Measurements from ENCODE around the gene TCF7L1. TPM values are rescaled to one million over a fixed set of nuclear protein-coding genes. Genes with fewer than 3 reads are reported as not detected.

TCF7L1 gene
- total RNA-seq, 2 donors from 2014 or later, result 0.12 TPM; not detected in 1

- peaks cover 26% of the 10 kb centered on the region for H3K4me1 Mint-ChIP-seq
- no peak for ATAC-seq
Measured at GRCh38 chr2:85356186-85356585, 223.0 kb downstream of the TCF7L1 start.

GRCh38 chr2:85357736-85358135 lies 224.5 kb downstream of the TCF7L1 start:
- Mint-ChIP-seq H3K4me3 (no peak overlapping the region), H3K27me3 (no peaks in the 10 kb centered on the region), H3K27ac (no peak overlapping the region), H3K4me1 (peaks cover 24% of the 10 kb centered on the region), H3K36me3 (ENCODE audit: low read depth) (peaks cover 10% of the 10 kb centered on the region)
- DNase-seq (no peak), ATAC-seq (no peak)
- no peaks in the 10 kb centered on the region for H3K9me3 ChIP-seq (ENCODE audit: control insufficient read depth, low read length, poor library complexity, severe bottlenecking)

More at GRCh38 chr2:85356186-85356585, 223.0 kb downstream of the TCF7L1 start:
- no peaks in the 10 kb centered on the region for H3K9me3 ChIP-seq (ENCODE audit: control insufficient read depth, low read length, poor library complexity, severe bottlenecking)
- H3K27me3 Mint-ChIP-seq, result no peaks in the 10 kb centered on the region
- H3K27ac Mint-ChIP-seq, result no peak overlapping the region
- DNase-seq, result no peak
- H3K36me3 Mint-ChIP-seq (ENCODE audit: low read depth), result peaks cover 10% of the 10 kb centered on the region
- H3K4me3 Mint-ChIP-seq, result no peak overlapping the region

Other genes with a start within 250 kb of the TCF7L1 start
- 1,000 to 10,000 TPM; 1,429 to 1,736 TPM for gene TMSB10, start 227.7 kb upstream of the TCF7L1 start, total RNA-seq
- 10 to 100 TPM; 63.6 to 80.6 TPM for gene KCMF1, start 162.2 kb upstream of the TCF7L1 start, total RNA-seq
- 100 to 1,000 TPM; 122 to 125 TPM for gene TGOLN2, start 194.6 kb downstream of the TCF7L1 start, total RNA-seq
- 10 to 100 TPM; 30.3 to 35.9 TPM for gene RETSAT, start 221.1 kb downstream of the TCF7L1 start, total RNA-seq
- 10 to 100 TPM; 20.0 to 23.2 TPM for gene ELMOD3, start 221.4 kb downstream of the TCF7L1 start, total RNA-seq